Fibroblast of skin of back (primary cell): ENCODE data around the gene HDAC5. TPM values are rescaled to one million over a fixed set of nuclear protein-coding genes. Genes with fewer than 3 reads are reported as not detected.
"Not testable (repeated sequence)": the region's sequence is repeated elsewhere in the genome, so short reads cannot be mapped to it uniquely, and the experiment has no call there.

Experiments
- DNase-seq: peaks from one replicate; pipeline ENCODE4 v3.0.0-alpha.2; 2013
- polyA plus RNA-seq, 2 experiments: library from polyadenylated mRNA; unstranded; fragments of 120-200 nt; gene quantifications; one replicate each; pipeline ENCODE4 v1.2.1, GENCODE V29; 2013; ENCODE audit not compliant: insufficient read length in 2 of 2

The HDAC5 gene
- polyA plus RNA-seq (2013, experiment 1 of 2; ENCODE audit: insufficient read length) = 73.5 TPM
- polyA plus RNA-seq (2013, experiment 2 of 2; ENCODE audit: insufficient read length) = 96.6 TPM

DNA sequence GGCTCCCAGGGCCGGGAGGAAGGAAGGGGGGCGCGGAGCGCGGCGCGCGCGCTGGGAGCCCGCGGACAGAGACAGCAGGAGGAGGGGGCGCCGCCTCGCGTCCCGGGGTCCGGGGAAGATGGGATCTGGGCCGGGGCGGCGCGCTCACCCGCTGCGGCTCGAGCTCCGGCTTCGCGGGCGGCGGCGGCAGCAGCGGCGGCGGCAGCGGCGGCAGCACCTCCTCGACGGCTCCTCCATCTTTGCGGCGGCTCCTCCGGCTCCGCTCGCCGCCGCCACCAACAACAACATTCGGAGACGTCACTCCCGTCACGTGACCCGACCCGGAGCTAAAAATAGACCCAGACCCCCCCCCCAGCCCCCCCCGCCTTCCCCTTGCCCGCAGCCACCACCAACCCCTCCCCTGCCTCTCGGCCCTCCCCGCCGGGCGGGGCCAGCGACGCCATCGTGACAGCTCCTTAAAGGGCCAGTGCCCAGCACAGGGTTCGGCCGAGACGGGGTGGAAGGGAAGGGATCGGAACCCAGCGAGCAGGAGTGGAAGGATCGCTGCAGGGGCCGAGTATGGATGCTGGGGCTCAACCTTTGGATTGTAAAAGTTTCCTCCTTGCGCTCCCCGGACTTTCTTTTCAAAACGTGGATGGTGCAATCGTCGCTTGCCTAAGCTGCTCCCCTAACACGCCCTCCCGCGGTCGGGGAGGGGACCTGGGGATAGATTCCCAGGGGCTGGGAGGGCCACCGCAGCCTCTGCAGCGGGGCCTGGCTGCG lies at the start of gene HDAC5:
Gene HDAC5 (minus strand): TSS at position 286 of the 762 bp plus-strand sequence. CDS start 6,126 bp downstream, outside the sequence.
- DNase-seq = peak; percentile 95

DNA sequence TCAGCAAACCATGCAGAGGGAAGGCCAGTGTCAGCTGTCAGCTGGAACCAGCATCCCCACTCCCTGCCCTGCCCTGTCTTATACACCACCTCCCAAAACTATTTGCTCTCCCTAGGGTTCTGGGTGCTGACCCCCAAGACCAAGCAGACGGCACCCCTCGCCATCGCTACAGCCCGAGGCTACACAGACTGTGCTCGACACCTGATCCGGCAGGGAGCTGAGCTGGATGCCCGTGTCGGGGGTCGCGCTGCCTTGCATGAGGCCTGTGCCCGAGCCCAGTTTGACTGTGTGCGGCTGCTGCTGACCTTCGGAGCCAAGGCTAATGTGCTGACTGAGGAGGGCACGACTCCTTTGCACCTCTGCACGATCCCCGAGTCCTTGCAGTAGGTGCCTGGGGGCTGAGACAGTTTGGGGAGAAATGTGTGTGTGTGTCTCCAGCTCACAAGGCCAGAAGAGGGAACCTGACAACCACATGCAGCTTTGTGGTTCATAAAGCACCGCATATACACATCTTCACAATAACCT lies 48.6 kb upstream of the HDAC5 start:
- no peak for DNase-seq

DNA sequence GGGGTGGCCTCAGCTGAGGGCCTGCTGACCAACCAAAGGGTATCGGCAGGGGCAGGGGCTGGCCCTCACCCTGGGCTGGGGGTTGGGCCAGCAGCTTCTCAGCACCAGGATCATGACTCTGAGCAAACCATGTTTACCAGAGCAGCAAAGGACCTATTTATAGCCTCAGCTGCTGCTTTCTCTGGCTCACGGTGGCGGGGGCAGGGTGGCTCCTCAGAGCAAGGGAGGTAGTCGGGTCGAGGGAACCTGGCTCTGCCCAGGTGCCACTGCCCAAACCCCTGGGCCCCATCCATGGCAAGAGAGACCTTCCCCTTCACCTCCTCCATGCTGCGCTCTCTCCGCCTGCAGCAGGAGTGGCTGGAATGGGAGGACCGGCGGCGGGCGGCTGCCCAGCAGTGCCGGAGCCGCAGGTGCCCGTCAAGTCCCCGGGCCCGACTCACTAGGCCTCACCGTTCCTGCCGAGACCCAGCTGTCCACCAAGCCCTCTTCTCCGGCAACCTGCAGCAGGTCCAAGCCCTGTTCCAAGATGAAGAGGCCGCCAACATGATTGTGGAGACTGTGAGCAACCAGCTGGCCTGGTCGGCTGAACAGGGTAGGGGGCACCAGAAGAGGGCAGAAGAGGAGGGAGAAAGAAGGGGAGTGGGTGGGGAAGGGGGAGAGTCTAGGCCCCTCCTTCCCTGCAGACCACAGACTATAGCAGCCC lies 47.2 kb upstream of the HDAC5 start, which contains the start of gene ASB16:
Gene ASB16 (plus strand): TSS at position 206 of the 703 bp plus-strand sequence. CDS start 86 bp downstream, at position 292.
- DNase-seq = peak; percentile 37

DNA sequence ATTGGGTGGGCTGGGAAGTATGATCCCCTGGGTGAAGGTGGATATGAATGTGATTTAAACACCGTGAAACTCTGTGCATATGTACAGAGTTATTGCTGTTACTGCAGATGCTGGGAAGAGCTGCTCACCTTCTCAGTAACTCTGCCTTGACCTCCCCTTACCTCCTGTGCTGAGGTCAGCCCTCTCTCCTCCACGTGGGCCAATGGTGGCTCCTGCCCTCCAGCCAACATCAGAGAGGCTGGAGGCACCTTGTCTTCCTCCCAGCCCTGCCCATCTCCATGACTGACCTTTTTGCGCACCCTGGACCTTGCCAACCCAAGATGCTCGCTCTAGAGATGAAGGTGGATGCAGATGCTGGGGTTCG lies 46.7 kb upstream of the HDAC5 start:
- no peak for DNase-seq

DNA sequence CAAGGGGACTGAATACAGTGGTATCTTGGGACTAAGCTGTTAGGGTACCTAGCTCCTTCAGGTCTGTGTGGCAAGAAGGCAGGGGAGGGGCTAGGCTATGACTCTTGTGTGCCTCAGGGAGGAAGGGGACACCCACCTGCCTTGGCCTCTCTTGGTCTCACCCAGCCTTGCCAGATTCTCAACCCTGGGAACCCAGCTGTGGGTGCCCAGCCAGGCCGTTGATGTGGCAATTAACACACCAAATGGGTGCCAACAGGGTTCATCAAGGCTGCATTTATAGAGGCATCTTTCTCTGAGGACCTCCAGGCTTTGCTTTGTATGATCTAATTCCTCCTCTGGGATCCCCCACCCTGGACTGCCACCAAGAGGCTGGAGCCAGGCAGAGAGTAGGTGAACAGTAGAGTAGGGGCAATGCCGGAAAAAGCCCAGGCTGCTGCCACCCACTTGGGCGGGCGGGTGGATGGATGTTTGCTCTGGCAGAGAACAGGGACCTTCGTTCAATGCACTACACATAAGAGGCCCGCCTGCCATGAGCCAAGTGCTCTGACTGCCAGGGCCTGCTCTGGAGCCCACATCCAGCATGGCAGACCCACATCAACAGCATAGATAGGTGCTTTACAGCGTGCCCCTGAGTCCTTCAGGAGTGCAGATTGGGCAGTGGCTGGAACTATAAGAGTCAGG lies 43.9 kb upstream of the HDAC5 start:
- no peak for DNase-seq

DNA sequence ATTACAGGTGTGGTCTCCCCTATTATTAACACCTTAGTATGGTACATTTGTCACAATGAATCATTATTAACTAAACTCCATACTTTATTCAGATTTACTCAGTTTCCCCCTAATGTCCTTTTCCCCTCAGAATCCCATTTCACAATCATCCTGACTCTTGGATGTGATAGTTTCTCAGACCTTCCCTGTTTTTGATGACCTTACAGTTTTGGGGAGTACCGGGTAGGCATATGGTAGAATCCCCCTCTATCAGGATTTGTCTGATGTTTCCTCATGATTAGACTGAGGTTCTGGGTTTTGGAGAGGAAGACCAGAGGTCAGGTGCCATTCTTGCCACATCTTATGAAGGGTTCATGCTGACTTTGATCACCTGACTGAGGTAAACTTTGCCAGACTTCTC lies 41.0 kb upstream of the HDAC5 start:
- DNase-seq = no peak

DNA sequence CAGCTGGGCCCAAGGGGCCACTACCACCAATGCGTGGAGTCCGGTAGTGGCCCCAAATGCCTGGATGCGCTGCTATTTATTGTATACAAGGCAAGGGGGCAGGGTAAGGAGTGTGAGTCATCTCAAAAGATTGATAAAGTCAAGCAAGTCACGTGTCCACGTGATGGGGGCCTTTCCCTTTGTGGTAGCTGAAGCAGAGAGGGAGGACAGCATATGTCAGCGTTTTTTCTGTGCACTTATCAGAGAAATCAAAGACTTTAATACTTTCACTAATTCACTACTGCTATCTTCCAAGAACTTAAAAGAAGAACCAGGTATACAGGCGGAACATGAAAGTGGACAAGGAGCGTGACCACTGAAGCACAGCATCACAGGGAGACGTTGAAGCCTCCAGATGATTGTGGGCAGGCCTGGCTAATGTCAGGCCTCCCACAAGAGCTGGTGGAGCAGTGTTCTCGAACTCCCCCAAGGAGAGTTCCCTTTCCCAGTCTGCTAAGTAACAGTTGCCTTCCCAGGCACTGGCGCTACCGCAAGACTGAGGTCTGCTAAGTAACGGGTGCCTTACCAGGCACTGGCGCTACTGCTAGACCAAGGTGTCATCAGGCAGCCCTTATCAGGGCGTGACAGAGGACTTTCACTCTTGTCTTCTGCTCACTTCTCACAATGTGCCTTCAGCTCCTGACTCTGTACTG lies 36.2 kb upstream of the HDAC5 start:
- peak; percentile 15 for DNase-seq

DNA sequence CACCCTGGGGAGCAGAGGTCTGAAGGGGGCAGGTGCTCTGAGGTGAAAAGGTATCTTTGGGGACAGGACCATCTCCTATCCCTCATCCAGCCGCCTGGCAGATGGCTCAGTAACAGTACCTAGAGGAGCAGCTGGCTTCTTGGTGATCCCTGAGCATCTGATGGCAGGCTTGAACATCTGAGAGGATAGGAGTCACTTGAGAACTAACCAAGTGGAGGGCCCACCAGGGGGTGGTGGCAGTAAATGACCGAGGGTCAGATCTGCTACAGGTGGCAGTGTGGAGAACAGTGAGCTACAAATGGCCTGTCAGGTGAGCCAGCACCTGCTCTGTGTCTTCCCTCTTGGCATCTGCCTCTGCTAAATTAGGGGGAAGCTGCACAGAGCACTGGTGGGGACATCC lies 32.0 kb upstream of the HDAC5 start:
- DNase-seq = no peak

DNA sequence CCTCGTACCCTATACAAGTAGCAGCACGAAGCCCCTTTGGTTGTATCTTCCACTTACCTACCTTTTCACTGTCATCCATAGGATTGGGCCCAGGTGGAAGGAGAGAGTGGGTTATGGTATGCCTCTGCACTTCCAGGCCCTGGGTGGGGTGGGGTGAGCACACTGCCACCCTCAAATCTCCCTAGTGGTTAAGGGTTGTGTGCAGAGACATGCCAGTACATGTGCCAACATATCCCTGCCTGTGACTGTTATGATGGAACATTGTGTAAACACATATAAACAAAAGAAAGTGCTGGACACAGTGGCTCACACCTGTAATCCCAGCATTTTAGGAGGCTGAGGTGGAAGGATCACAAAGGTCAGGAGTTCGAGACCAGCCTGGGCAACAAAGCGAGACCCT lies 29.4 kb upstream of the HDAC5 start:
- no peak for DNase-seq

DNA sequence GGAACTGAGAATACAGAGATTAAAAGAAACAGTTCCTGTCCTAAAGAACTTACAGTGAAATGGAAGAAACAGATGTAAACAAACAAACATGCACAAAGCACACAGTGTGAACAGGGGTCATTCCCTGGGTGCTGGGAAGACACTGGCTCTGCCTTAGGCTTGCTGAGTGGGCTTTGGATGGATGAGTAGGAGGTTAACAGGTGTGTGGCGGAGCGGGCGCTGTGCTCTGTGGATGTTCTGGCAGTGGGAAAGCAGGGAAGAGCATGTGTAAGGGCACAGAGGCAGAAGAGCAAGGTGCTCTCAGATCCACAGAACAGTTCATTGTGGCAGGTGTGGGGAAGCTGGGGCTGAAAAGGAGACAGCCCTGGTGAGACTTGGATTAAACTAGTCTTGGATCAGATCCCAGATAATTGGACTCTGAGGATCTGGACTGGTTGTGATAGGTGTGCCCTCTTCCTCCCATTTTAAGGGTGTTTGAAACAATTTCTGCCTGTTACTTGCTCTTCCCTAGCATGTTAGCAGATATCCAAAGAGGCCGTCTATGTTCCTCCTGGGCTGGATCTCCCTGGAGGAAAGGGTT lies 26.4 kb upstream of the HDAC5 start:
- no peak for DNase-seq

DNA sequence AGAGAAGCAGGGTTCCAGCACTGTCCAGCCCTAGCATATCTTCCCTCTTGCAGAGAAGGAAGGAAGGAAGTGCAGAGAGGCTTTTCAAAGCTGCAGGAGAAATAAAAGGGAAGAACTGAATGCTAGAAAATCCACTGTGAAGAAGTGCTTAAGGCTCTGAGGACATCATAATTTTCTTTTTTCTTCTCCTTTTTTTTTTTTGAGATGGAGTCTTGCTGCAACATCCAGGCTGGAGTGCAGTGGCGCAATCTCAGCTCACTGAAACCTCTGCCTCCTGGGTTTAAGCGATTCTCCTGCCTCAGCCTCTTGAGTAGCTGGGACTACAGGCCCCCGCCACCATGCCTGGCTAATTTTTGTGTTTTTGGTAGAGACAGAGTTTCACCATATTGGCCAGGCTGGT lies 25.6 kb upstream of the HDAC5 start:
- DNase-seq = not testable (repeated sequence)

DNA sequence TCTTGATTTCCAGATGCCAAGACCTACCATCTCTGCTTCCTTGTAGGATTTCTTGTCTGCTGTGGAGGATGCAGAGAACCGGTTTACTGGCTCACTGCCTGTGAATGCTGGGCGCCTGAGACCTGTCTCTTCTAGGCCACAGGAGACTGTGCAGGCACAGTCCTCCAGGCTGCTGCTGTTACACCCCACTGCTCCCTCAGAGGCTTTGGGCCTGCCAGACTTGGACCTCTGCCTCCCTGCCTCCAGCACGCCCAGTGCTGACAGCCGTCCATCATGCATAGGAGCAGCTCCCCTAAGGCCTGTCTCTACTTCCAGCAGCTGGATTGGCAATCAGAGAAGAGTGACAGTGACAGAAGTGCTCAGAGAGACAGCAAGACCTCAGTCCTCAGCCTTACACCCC lies 24.4 kb upstream of the HDAC5 start:
- DNase-seq = no peak

DNA sequence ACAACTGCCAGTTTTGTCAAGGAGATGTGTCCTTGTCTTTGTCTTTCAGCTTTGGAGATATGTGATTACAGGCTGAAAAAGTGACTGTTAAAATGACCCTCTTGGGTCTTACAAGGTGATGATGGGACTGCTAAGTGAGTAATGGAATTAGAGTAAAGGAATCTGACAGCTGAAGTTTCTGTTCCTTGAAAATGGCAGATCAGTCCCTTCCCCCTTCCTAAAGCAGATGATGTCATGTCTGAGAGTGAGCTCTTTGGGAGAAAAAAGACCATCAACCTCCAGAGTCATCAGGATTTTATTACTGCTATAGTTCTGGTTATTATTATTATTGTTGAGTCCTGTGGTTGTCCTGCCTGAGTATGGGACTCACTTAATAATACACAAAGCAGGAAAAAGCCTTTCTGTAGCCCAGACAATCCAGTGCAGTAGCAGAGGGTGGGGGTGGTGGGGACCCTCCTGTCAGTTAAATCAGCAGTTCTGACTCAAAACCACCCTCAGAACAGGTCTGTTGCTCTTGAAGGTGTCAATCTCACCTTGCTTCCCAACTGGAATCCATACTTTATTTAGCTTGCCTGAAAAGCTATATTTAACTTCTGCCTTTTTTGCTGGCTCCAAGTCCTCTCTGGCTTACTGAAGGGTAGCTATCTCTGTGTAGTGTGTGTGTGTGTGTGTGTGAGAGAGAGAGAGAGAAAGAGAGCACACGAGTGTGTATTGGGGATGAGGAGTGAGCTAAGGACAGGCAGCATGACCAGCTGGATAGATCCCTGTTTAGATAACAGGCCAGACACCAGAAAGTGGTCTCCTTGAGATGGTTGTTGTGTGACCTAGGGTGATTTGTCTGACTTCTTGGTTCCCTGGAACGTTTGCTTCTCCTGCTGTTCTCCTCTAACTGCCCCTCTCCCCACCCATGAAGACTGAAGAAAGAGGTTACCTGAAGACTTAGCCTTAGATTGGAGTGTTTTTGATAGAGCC lies 23.2 kb upstream of the HDAC5 start:
- DNase-seq = no peak

DNA sequence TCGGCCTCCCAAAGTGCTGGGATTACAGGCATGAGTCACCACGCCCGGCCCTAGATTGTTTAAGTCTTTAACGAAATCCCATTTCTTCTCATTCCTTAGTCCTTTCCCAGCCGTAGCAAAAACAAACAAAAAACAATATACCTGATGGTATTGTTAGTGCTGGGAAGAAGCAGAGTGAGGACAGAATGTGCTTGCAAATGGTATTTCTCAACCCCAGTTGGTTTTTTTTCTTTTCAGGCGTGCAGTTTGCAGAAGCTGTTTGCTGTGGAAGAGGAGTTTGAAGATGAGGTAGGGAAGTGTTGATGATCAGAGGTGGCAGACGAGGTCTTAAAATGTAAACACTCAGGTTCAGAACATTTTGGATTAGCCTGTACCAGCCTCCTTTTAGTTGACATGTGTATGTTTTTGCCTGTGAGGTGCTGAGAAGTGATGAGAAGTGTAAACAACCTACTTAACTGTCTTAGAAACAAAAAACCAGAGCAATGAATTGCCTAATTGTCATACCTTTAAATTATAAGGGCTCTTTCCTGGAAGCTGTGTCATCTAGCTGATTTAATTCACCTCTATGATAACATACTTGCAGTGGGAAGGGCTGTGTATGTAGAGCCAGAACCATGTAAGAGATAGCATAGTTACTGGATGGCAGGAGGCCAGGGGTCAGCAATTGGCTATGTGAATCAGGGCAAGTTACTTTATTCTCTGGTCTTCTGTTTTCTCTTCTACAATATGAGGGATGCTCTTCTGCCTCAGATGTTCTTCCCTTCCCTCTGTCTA lies 21.7 kb upstream of the HDAC5 start:
- DNase-seq = no peak

DNA sequence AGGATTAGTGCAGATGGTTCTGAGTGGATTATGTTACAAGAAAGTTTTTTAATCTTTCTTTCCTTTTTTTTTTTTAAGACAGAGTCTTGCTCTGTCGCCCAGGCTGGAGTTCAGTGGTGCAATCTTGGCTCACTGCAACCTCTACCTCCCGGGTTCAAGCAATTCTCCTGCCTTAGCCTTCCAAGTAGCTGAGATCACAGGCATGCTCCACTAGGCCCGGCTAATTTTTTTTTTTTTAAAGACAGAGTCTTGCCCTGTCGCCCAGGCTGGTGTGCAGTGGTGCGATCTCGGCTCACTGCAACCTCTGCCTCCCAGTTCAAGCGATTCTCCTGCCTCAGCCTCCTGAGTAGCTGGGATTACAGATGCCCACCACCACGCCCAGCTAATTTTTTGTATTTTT lies 20.5 kb upstream of the HDAC5 start:
- DNase-seq = not testable (repeated sequence)

DNA sequence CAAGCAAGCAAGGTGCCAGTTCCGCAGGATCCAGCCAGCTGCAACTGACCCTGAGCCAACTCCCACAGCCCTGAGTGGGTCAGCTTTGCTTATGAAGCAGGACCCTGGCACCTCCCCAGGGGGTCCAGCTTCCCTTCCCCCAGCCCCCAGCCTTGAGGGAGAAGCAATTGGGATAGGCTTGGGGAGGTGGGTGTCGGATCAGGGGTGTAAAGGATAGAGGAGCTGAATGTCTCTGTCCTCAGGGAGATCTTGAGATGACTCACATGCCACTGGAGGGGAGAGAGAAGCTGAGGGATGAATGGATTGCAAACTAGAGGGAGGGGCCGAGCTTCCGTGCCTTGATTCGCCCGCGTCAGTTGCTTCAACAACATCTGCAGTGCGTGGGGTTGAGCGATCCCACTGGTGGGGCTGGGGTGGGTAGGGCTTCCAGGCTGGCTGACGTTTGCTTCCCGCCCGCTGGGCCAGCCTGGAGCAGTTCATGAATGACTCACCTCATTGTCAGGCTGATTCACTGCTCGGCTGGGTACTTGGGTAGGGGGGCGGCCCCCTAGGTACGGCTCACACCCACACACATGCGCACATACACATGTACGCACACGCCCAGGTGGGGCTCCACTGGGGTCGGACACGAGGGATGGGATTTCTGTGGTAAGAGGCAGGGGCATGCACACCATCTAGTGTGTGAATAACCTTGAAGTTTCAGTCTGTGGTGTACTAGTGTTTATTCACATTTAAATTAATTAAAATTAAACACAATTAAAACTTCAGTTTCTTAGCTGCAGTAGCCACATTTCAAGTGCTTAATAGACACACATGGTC lies 14.7 kb upstream of the HDAC5 start:
- peak; percentile 100 for DNase-seq

DNA sequence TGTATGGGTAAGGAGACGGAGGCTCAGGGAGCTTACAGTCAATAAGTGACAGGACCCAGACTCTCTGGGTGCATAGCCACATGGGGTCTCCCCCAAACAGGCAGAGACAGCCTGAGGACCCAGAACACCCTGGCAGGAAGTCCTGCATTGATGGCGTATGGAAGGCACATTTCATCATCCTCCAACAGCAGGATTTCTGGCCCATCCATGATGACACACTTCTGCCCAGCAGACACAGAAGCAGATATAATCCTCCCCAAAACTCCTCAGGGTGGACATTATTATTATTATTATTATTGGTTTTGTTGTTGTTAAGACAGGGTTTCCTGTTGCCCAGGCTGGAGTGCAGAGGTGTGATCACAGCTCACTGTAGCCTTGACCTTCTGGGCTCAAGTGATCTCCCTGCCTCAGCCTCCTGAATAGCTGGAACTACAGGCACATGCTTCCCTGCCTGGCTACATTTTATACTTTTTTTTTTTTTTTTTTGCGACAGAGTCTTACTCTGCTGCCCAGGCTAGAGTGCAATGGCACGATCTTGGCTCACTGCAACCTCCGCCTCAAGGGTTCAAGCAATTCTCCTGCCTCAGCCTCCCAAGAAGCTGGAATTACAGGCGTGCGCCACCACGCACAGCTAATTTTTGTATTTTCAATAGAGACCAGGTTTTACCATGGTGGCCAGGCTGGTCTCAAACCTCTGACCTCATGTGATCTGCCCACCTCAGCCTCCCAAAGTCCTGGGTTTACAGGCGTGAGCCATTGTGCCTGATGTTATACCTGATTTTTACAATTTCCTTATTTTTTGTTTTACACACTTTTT lies 11.5 kb upstream of the HDAC5 start:
- no peak for DNase-seq

DNA sequence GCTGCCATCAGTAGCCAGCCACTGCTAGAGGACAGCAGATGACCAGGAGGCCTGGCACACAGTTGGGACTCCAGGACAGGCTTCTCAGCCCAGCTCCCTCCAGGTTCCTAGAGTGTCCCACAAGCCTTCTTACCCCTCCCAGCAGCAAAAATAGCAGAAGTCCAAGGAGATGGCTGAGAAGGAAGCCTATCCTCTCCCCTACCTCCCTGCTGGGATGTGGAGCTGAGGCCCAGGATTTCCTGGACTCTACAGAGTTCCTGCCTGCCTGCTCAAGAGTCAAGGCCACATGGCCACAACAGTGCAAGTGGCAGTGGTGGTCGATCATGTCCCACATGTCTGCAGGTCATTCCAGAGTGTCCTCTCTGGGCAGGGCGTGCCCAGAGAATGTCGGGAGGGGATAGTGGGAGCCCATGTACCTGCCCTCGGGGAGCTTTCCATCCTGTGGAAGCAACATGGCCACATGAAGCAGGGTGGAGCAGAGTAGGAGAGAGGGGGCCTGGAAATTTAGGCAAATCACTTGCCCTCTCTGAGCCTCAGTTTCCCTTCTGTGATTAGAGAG lies 10.6 kb upstream of the HDAC5 start:
- no peak for DNase-seq
